BLaER1 (cell line): ENCODE measurements around the gene IKZF5.

Experiments used
- H3K27ac ChIP-seq: shearing (Covaris generic); formaldehyde crosslinking; 2 replicates; pipeline ENCODE4 v1.8.1; 2022
- H3K27me3 ChIP-seq: shearing (Covaris generic); formaldehyde crosslinking; 2 replicates; pipeline ENCODE4 v1.8.1; 2022
- H3K36me3 ChIP-seq: shearing (Covaris generic); formaldehyde crosslinking; 2 replicates; pipeline ENCODE4 v1.8.1; 2022
- H3K4me1 ChIP-seq: shearing (Covaris generic); formaldehyde crosslinking; 2 replicates; pipeline ENCODE4 v1.8.1; 2022
- H3K4me2 ChIP-seq: shearing (Covaris generic); formaldehyde crosslinking; 2 replicates; pipeline ENCODE4 v1.8.1; 2022
- H3K4me3 ChIP-seq: shearing (Covaris generic); formaldehyde crosslinking; 2 replicates; pipeline ENCODE4 v1.8.1; 2022
- H3K9ac ChIP-seq: shearing (Covaris generic); formaldehyde crosslinking; 2 replicates; pipeline ENCODE4 v1.8.1; 2022
- H3K9me3 ChIP-seq: shearing (Covaris generic); formaldehyde crosslinking; 2 replicates; pipeline ENCODE4 v1.8.1; 2022
- H4K20me1 ChIP-seq: shearing (Covaris generic); formaldehyde crosslinking; 2 replicates; pipeline ENCODE4 v1.8.1; 2022
- Cebpa-rat ChIP-seq: shearing (Covaris generic); IDR thresholded peaks from 2 replicates; pipeline ENCODE4 v1.8.1; 2022

IKZF5 gene

GRCh38 chr10:123035467-123036086 lies 27.0 kb upstream of the IKZF5 start:
- no peak for TF ChIP-seq Cebpa-rat
- Histone ChIP-seq H3K27me3 (no peaks in the 10 kb centered on the region), H3K4me2 (no peak overlapping the region), H3K9ac (no peak overlapping the region), H4K20me1 (no peaks in the 10 kb centered on the region), H3K36me3 (peaks cover 34% of the 10 kb centered on the region), H3K9me3 (no peaks in the 10 kb centered on the region), H3K27ac (no peak overlapping the region), H3K4me1 (peaks cover 15% of the 10 kb centered on the region), H3K4me3 (no peak overlapping the region)

GRCh38 chr10:123034332-123034731 lies 25.7 kb upstream of the IKZF5 start:
- no peaks in the 10 kb centered on the region; the same call in 1 of the 2 replicates for H4K20me1 ChIP-seq

GRCh38 chr10:123031124-123031523 lies 22.5 kb upstream of the IKZF5 start:
- H4K20me1 ChIP-seq = no peaks in the 10 kb centered on the region; the same call in 1 of the 2 replicates
- no peak overlapping the region for H3K9ac ChIP-seq
- H3K4me3 ChIP-seq = no peak overlapping the region
- H3K27ac ChIP-seq = no peak overlapping the region
- no peaks in the 10 kb centered on the region for H3K27me3 ChIP-seq
- no peak for TF ChIP-seq Cebpa-rat
- no peaks in the 10 kb centered on the region for H3K9me3 ChIP-seq
- peaks cover 23% of the 10 kb centered on the region for H3K36me3 ChIP-seq
- no peaks in the 10 kb centered on the region for H3K4me1 ChIP-seq
- H3K4me2 ChIP-seq = no peak overlapping the region

More at GRCh38 chr10:123034332-123034731, 25.7 kb upstream of the IKZF5 start:
- Histone ChIP-seq H3K4me2 (no peak overlapping the region), H3K9me3 (no peaks in the 10 kb centered on the region), H3K9ac (no peak overlapping the region), H3K4me1 (peaks cover 11% of the 10 kb centered on the region), H3K27me3 (no peaks in the 10 kb centered on the region), H3K4me3 (no peak overlapping the region), H3K27ac (no peak overlapping the region), H3K36me3 (peaks cover 34% of the 10 kb centered on the region)
- no peak for TF ChIP-seq Cebpa-rat

- Histone ChIP-seq H3K4me2 (no peak overlapping the region), H3K9me3 (no peaks in the 10 kb centered on the region), H3K27me3 (no peaks in the 10 kb centered on the region), H3K27ac (no peak overlapping the region), H4K20me1 (no peaks in the 10 kb centered on the region; the same call in 1 of the 2 replicates), H3K4me1 (peaks cover 7% of the 10 kb centered on the region; the same call in 1 of the 2 replicates), H3K4me3 (no peak overlapping the region), H3K9ac (no peak overlapping the region), H3K36me3 (peaks cover 5% of the 10 kb centered on the region; the same call in 1 of the 2 replicates)
- TF ChIP-seq Cebpa-rat = no peak
These were observed 19.3 kb upstream of the IKZF5 start for GRCh38 chr10:123027861-123028260.

- no peak overlapping the region for H3K27ac ChIP-seq
- H4K20me1 ChIP-seq = no peaks in the 10 kb centered on the region; the same call in 1 of the 2 replicates
- H3K9ac ChIP-seq = no peak overlapping the region
- H3K4me3 ChIP-seq = no peak overlapping the region
- H3K9me3 ChIP-seq = no peaks in the 10 kb centered on the region
- no peak for TF ChIP-seq Cebpa-rat
- H3K4me1 ChIP-seq = peaks cover 7% of the 10 kb centered on the region; the same call in 1 of the 2 replicates
- no peaks in the 10 kb centered on the region for H3K27me3 ChIP-seq
- 0 out of 2 replicates have a peak, but pooled peaks cover 5% of the 10 kb centered on the region for H3K36me3 ChIP-seq
- H3K4me2 ChIP-seq = no peak overlapping the region
These were observed 17.7 kb upstream of the IKZF5 start for GRCh38 chr10:123026302-123026701.

GRCh38 chr10:123024540-123024939 lies 15.9 kb upstream of the IKZF5 start:
- no peak overlapping the region for H3K9ac ChIP-seq
- H3K36me3 ChIP-seq = 0 out of 2 replicates have a peak, but pooled peaks cover 5% of the 10 kb centered on the region
- peaks cover 7% of the 10 kb centered on the region; the same call in 1 of the 2 replicates for H3K4me1 ChIP-seq
- H3K9me3 ChIP-seq = no peaks in the 10 kb centered on the region
- no peaks in the 10 kb centered on the region for H4K20me1 ChIP-seq
- no peak overlapping the region for H3K4me2 ChIP-seq
- H3K27ac ChIP-seq = no peak overlapping the region
- TF ChIP-seq Cebpa-rat = no peak
- no peaks in the 10 kb centered on the region for H3K27me3 ChIP-seq
- H3K4me3 ChIP-seq = no peak overlapping the region

GRCh38 chr10:123021517-123021916 lies 12.9 kb upstream of the IKZF5 start:
- Histone ChIP-seq H3K9ac (no peak overlapping the region), H3K36me3 (no peaks in the 10 kb centered on the region), H4K20me1 (no peaks in the 10 kb centered on the region), H3K4me2 (no peak overlapping the region), H3K27me3 (no peaks in the 10 kb centered on the region), H3K9me3 (no peaks in the 10 kb centered on the region), H3K4me1 (peaks cover 7% of the 10 kb centered on the region; the same call in 1 of the 2 replicates), H3K4me3 (no peak overlapping the region), H3K27ac (no peak overlapping the region)
- TF ChIP-seq Cebpa-rat = no peak

- H3K4me3 ChIP-seq = no peak overlapping the region
- no peaks in the 10 kb centered on the region for H3K27me3 ChIP-seq
- H3K27ac ChIP-seq = no peak overlapping the region
- TF ChIP-seq Cebpa-rat = no peak
- H3K4me1 ChIP-seq = peaks cover 7% of the 10 kb centered on the region; the same call in 1 of the 2 replicates
- H4K20me1 ChIP-seq = no peaks in the 10 kb centered on the region; the same call in 1 of the 2 replicates
- H3K9me3 ChIP-seq = no peaks in the 10 kb centered on the region
- peaks cover under 1% of the 10 kb centered on the region; the same call in 1 of the 2 replicates for H3K36me3 ChIP-seq
- H3K4me2 ChIP-seq = no peak overlapping the region
- H3K9ac ChIP-seq = no peak overlapping the region
These were observed 11.5 kb upstream of the IKZF5 start for GRCh38 chr10:123019941-123020703.

GRCh38 chr10:123019264-123019663 lies 10.7 kb upstream of the IKZF5 start:
- Histone ChIP-seq H3K4me3 (no peak overlapping the region), H4K20me1 (no peaks in the 10 kb centered on the region; the same call in 1 of the 2 replicates), H3K9ac (no peak overlapping the region), H3K4me1 (no peaks in the 10 kb centered on the region), H3K9me3 (no peaks in the 10 kb centered on the region), H3K27me3 (no peaks in the 10 kb centered on the region), H3K36me3 (peaks cover 3% of the 10 kb centered on the region; the same call in 1 of the 2 replicates), H3K4me2 (no peak overlapping the region), H3K27ac (no peak overlapping the region)
- no peak for TF ChIP-seq Cebpa-rat

GRCh38 chr10:123018531-123018930 lies 9.9 kb upstream of the IKZF5 start:
- H3K4me2 ChIP-seq = no peak overlapping the region
- no peaks in the 10 kb centered on the region; the same call in 1 of the 2 replicates for H4K20me1 ChIP-seq

More at GRCh38 chr10:123018531-123018930, 9.9 kb upstream of the IKZF5 start:
- Histone ChIP-seq H3K9ac (no peak overlapping the region), H3K36me3 (peaks cover 9% of the 10 kb centered on the region), H3K4me1 (no peaks in the 10 kb centered on the region), H3K27me3 (no peaks in the 10 kb centered on the region), H3K9me3 (peaks cover 3% of the 10 kb centered on the region; the same call in 1 of the 2 replicates), H3K27ac (no peak overlapping the region), H3K4me3 (no peak overlapping the region)
- no peak for TF ChIP-seq Cebpa-rat
